ENCODE measurements around the gene GPR162.
A peak's percentile ranks its signal among the peaks of the same experiment; 100 is the strongest.
"Not testable (repeated sequence)": the region's sequence is repeated elsewhere in the genome, so short reads cannot be mapped to it uniquely, and the experiment has no call there.

GPR162 gene

GRCh38 chr12:6867413-6868210 is 46.0 kb downstream of the GPR162 start, which contains the start of gene TPI1:
Gene TPI1 (plus strand): TSS chr12:6867531. CDS start chr12:6867567, 36 bp downstream.
- no peak for TF ChIP-seq CTCF (IDR thresholded peaks at IDR 0.05; ENCODE audit: extremely low read depth, missing control alignments)
- peak; percentile 95 for DNase-seq (ENCODE audit: low spot score)

- no peak for DNase-seq (ENCODE audit: low spot score)
- no peak for TF ChIP-seq CTCF (IDR thresholded peaks at IDR 0.05; ENCODE audit: extremely low read depth, missing control alignments)
Observed at GRCh38 chr12:6868211-6869048, 46.8 kb downstream of the GPR162 start.

- peak; percentile 83 for DNase-seq (ENCODE audit: low spot score)
- peak; percentile 74 for TF ChIP-seq CTCF (IDR thresholded peaks at IDR 0.05; ENCODE audit: extremely low read depth, missing control alignments)
Observed at GRCh38 chr12:6869049-6870021, 47.7 kb downstream of the GPR162 start.

GRCh38 chr12:6870304-6870703 is 48.7 kb downstream of the GPR162 start:
- not testable (repeated sequence) for DNase-seq (ENCODE audit: low spot score)

GRCh38 chr12:6871052-6871957 is 49.7 kb downstream of the GPR162 start:
- no peak for TF ChIP-seq CTCF (IDR thresholded peaks at IDR 0.05; ENCODE audit: extremely low read depth, missing control alignments)
- DNase-seq (ENCODE audit: low spot score), result peak; percentile 57

- TF ChIP-seq CTCF (IDR thresholded peaks at IDR 0.05; ENCODE audit: extremely low read depth, missing control alignments), result peak; percentile 100
- DNase-seq (ENCODE audit: low spot score), result peak; percentile 89
Observed at GRCh38 chr12:6872073-6873048, 50.7 kb downstream of the GPR162 start.

Data from GM20000 (cell line).